IMR-90 (cell line): Measurements from ENCODE around the gene NARF. TPM values are rescaled to one million over a fixed set of nuclear protein-coding genes. Genes with fewer than 3 reads are reported as not detected.

Source experiments
- CTCF ChIP-seq: conservative IDR thresholded peaks from 2 replicates; pipeline ENCODE4 v1.5.1; 2012; ENCODE audit warnings: mild to moderate bottlenecking, low read depth, low read length, improper control_type of control experiment
- USF2 ChIP-seq: fragments of 150-350 bp; IDR thresholded peaks from 2 replicates; pipeline ENCODE4 v1.6.1; 2017; ENCODE audit warnings: mild to moderate bottlenecking, antibody characterized with exemption, low read length, low read depth
- polyA plus RNA-seq, 3 experiments: library from polyadenylated mRNA; depleted of rRNA; stranded (reverse); fragments of >200 nt; gene quantifications; 2 replicates each; pipeline ENCODE4 v1.2.3, GENCODE V29; 2012; ENCODE audit warnings: low replicate concordance in 1 of 3
- total RNA-seq: library from RNA; depleted of rRNA; stranded (reverse); fragments of >200 nt; gene quantifications from 2 replicates; pipeline ENCODE4 v1.2.3, GENCODE V29; 2012

NARF gene
- total and polyA plus RNA-seq, 2 of the 4 experiments (the other 2 are of a cell fraction): 83.7 to 94.8 TPM

- no peak for TF ChIP-seq USF2
- TF ChIP-seq CTCF: no peak
Measured at GRCh38 chr17:82458179-82458884, at the start of gene NARF (continued).
